HCT116 (cell line): ENCODE measurements around the gene IGSF9B. TPM values are rescaled to one million over a fixed set of nuclear protein-coding genes. Genes with fewer than 3 reads are reported as not detected.

Experiments
- ATAC-seq: fragments of 200-7000 bp; cut with Tn5 transposase; 2 replicates; pipeline ENCODE4 v1.9.1; 2020; ENCODE audit warnings: mild to moderate bottlenecking, moderate library complexity
- BruUV-seq: library from RNA; stranded (reverse); fragments of 400-500 nt; replicated peaks from 2 replicates; lab custom pipeline; 2021; lab: Mats Ljungman, UMichigan
- CTCF ChIA-PET: fragments of 300-600 bp; sonication (Branson Sonifier 250); formaldehyde crosslinking; loops from one replicate; lab custom pipeline; 2021; ENCODE audit warnings: antibody characterized with exemption; lab: Charles Lee
- POLR2A ChIA-PET: fragments of 300-600, 350-600 bp; sonication (Branson Sonifier 250); formaldehyde crosslinking; loops from one replicate; lab custom pipeline; 2021; ENCODE audit warnings: antibody characterized with exemption; lab: Charles Lee
- RAD21 ChIA-PET, 2 experiments: fragments of 300-600 bp; sonication (Branson Sonifier 250); formaldehyde crosslinking; loops; one replicate each; lab custom pipeline; 2023; ENCODE audit warnings: low total read pairs in 2 of 2; ENCODE audit not compliant: uncharacterized antibody in 2 of 2, unreplicated experiment in 2 of 2, low non-redundant PET in 1 of 2; lab: Charles Lee
- DNase-seq: peaks from one replicate; pipeline ENCODE4 v3.0.0-alpha.2; 2010; ENCODE audit warnings: low read depth, low spot score
- H2AFZ ChIP-seq: fragments of 200-600 bp; shearing (Covaris generic), sonication (generic); 2 replicates; pipeline ENCODE4 v1.6.1; 2017; ENCODE audit warnings: low read depth, mixed run types, mixed read lengths, antibody characterized with exemption, low read length; ENCODE audit not compliant: poor library complexity, severe bottlenecking
- H3K27ac ChIP-seq: 2 replicates; pipeline ENCODE4 v1.5.1; 2012; ENCODE audit warnings: low read depth, low read length
- H3K27me3 ChIP-seq: fragments of 200-600 bp; sonication (generic); 2 replicates; pipeline ENCODE4 v1.6.1; 2016; ENCODE audit warnings: mixed run types, low read length, mixed read lengths; ENCODE audit not compliant: insufficient read depth
- H3K36me3 ChIP-seq, 2 experiments: fragments of 200-500 bp in 1 of 2; fragments of 200-600 bp in 1 of 2; sonication (Bioruptor generic) in 1 of 2; sonication (generic) in 1 of 2; 2 replicates each; pipeline versions ENCODE4 v1.5.1 to v1.6.1; 2014 to 2016; ENCODE audit warnings: low read length in 2 of 2, inconsistent platforms in 1 of 2, mixed read lengths in 1 of 2, mixed run types in 1 of 2; ENCODE audit not compliant: insufficient read depth in 2 of 2, control insufficient read depth in 1 of 2
- H3K4me1 ChIP-seq, 2 experiments: fragments of 200-600 bp in 1 of 2; sonication (generic) in 1 of 2; 2 replicates each; pipeline versions ENCODE4 v1.5.1 to v1.6.1; 2012 to 2017; ENCODE audit warnings: low read length in 2 of 2, inconsistent platforms in 1 of 2, mild to moderate bottlenecking in 1 of 2, mixed read lengths in 1 of 2, mixed run types in 1 of 2, moderate library complexity in 1 of 2; ENCODE audit not compliant: insufficient read depth in 2 of 2, control insufficient read depth in 1 of 2
- H3K4me2 ChIP-seq: fragments of 200-600 bp; sonication (generic); 2 replicates; pipeline ENCODE4 v1.6.1; 2017; ENCODE audit warnings: mixed run types, low read length, mixed read lengths
- H3K4me3 ChIP-seq, 2 experiments: fragments of 200-600 bp in 1 of 2; sonication (generic) in 1 of 2; replicated peaks in 1 of 2; 2 replicates each; pipeline ENCODE4 v1.5.1; 2011 to 2016; ENCODE audit warnings: low read length in 2 of 2, control low read depth in 1 of 2, low read depth in 1 of 2, mild to moderate bottlenecking in 1 of 2, mixed read lengths in 1 of 2, mixed run types in 1 of 2
- H3K79me2 ChIP-seq: fragments of 200-600 bp; sonication (generic); 2 replicates; pipeline ENCODE4 v1.6.1; 2017; ENCODE audit warnings: mild to moderate bottlenecking, mixed run types, low read length, moderate library complexity, mixed read lengths; ENCODE audit not compliant: insufficient read depth
- H3K9ac ChIP-seq: fragments of 200-600 bp; sonication (generic); 2 replicates; pipeline ENCODE4 v1.6.1; 2016; ENCODE audit warnings: low read length, mixed read lengths
- H3K9me2 ChIP-seq: fragments of 200-600 bp; sonication (generic), shearing (Covaris generic); 2 replicates; pipeline ENCODE4 v1.6.1; 2017; ENCODE audit warnings: mixed run types, mild to moderate bottlenecking, moderate library complexity; ENCODE audit not compliant: insufficient read depth
- H3K9me3 ChIP-seq, 2 experiments: fragments of 200-500 bp in 1 of 2; fragments of 200-600 bp in 1 of 2; sonication (Bioruptor generic) in 1 of 2; sonication (generic) in 1 of 2; 2 replicates each; pipeline ENCODE4 v1.6.1; 2014 to 2017; ENCODE audit warnings: low read length in 2 of 2, mixed read lengths in 2 of 2, inconsistent platforms in 1 of 2, low read depth in 1 of 2, mild to moderate bottlenecking in 1 of 2, mixed run types in 1 of 2, moderate library complexity in 1 of 2; ENCODE audit not compliant: control insufficient read depth in 1 of 2, insufficient read depth in 1 of 2
- H4K20me1 ChIP-seq: fragments of 200-600 bp; sonication (generic), shearing (Covaris generic); 2 replicates; pipeline ENCODE4 v1.6.1; 2017; ENCODE audit warnings: mixed run types, mild to moderate bottlenecking, moderate library complexity; ENCODE audit not compliant: insufficient read depth
- ATF3 ChIP-seq: IDR thresholded peaks from 2 replicates; pipeline ENCODE4 v1.6.1; 2012
- ELF1 ChIP-seq: IDR thresholded peaks from 2 replicates; pipeline ENCODE4 v1.6.1; 2012; ENCODE audit warnings: low read depth, borderline replicate concordance
- EZH2phosphoT487 ChIP-seq: fragments of 200-600 bp; IDR thresholded peaks from 2 replicates; pipeline ENCODE4 v1.6.1; 2018; ENCODE audit warnings: antibody characterized with exemption, borderline replicate concordance
- JUND ChIP-seq: IDR thresholded peaks from 2 replicates; pipeline ENCODE4 v1.6.1; 2012
- MAX ChIP-seq: IDR thresholded peaks from 2 replicates; pipeline ENCODE4 v1.6.1; 2012
- POLR2AphosphoS5 ChIP-seq: IDR thresholded peaks from 2 replicates; pipeline ENCODE4 v1.6.1; 2011; ENCODE audit warnings: mild to moderate bottlenecking, low read depth, low read length, moderate library complexity
- RAD21 ChIP-seq: IDR thresholded peaks from 2 replicates; pipeline ENCODE4 v1.6.1; 2012; ENCODE audit warnings: low read depth, mild to moderate bottlenecking
- REST ChIP-seq: IDR thresholded peaks from 2 replicates; pipeline ENCODE4 v1.6.1; 2012; ENCODE audit warnings: low read depth
- SIN3A ChIP-seq: IDR thresholded peaks from 2 replicates; pipeline ENCODE4 v1.6.1; 2012; ENCODE audit warnings: low read depth
- SRF ChIP-seq: IDR thresholded peaks from 2 replicates; pipeline ENCODE4 v1.6.1; 2012; ENCODE audit warnings: low read depth
- ZFX ChIP-seq: fragments of 450-650 bp; IDR thresholded peaks from 2 replicates; pipeline ENCODE4 v1.6.1; 2017
- ZNF274 ChIP-seq: fragments of 200-500 bp; sonication (Bioruptor generic); IDR thresholded peaks from 2 replicates; pipeline ENCODE4 v1.6.1; 2014; ENCODE audit warnings: mild to moderate bottlenecking, low read depth, low read length, inconsistent platforms
- intact Hi-C: fragments of 100-400 bp; cut with micrococcal nuclease; formaldehyde crosslinking; loops from 2 replicates; pipeline ENCODE4 v1.10.0; 2022
- total RNA-seq: library from RNA; stranded (reverse); gene quantifications from one replicate; pipeline ENCODE4 v1.2.1, GENCODE V29; 2021; ENCODE audit not compliant: unreplicated experiment
- TF ChIP-seq, protein P1 (sequence below): IDR thresholded peaks from 2 replicates; pipeline ENCODE4 v1.6.1; 2011; ENCODE audit warnings: mild to moderate bottlenecking, low read length, moderate library complexity; ENCODE audit not compliant: insufficient replicate concordance; ENCODE audit errors: extremely low read depth
- TF ChIP-seq, protein P2 (sequence below), 3 experiments: fragments of 200-600 bp in 1 of 3; sonication (generic) in 1 of 3; IDR thresholded peaks in 2 of 3; conservative IDR thresholded peaks in 1 of 3; 2 replicates each; pipeline ENCODE4 v1.5.1; 2012 to 2017; ENCODE audit warnings: low read depth in 2 of 3, low read length in 2 of 3, antibody characterized with exemption in 1 of 3, borderline replicate concordance in 1 of 3, control low read depth in 1 of 3, mild to moderate bottlenecking in 1 of 3, mixed read lengths in 1 of 3, mixed run types in 1 of 3, moderate library complexity in 1 of 3; ENCODE audit not compliant: insufficient read depth in 1 of 3

IGSF9B gene
- total RNA-seq, 1 experiment from 2014 or later: 12.4 TPM

DNA sequence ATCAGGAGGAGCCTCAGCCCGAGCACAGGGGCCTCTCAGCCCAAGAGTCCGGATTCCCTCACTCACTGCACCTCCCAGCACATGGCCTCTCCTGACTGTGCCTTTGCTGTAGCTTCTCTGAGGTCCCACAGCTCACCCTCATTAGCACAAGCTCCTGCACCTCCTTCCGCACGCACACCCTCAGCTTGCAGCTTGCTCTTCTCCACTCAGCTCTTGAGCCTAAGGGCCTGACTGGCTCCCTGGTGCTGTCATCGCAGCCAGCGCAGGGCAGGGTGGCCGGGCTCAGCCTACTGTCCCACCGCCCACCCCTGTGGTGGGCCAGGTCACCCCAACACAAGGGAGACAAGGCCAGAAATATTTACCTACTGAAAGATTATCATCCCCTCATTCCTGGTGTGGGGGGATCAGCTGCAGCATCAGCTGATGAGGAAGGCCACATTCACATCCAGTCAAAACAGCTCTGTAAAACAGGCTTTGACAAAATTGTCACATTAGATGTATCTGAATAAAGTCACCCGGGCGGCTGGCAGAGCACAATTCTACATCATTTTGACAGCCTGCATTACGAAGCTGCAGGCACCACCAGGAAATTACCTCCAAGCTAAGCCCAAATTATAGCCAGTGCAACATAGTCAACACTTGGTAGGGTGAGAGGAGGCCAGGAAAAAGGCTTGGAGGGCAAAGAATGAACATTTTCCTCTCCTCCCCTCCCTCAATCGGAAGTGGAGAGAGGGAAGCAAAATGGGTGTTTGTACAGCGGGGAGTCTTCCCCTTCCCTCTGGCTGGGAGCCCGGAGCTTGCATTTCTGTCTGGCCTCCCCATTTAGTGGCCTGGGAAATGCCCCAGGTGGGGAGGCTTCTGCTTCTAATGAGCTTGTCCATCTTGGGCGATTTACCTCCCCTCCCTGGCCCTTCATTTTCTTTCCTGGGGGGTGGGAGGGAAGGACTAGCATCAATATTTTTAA lies 29.5 kb upstream of the IGSF9B start:
- TF ChIP-seq POLR2AphosphoS5 (no peak), SRF (no peak), REST (no peak), SIN3A (no peak), ATF3 (no peak), ZFX (no peak), ZNF274 (no peak), JUND (no peak), MAX (no peak), EZH2phosphoT487 (no peak), ELF1 (no peak), RAD21 (no peak)
- TF ChIP-seq, protein P1, sequence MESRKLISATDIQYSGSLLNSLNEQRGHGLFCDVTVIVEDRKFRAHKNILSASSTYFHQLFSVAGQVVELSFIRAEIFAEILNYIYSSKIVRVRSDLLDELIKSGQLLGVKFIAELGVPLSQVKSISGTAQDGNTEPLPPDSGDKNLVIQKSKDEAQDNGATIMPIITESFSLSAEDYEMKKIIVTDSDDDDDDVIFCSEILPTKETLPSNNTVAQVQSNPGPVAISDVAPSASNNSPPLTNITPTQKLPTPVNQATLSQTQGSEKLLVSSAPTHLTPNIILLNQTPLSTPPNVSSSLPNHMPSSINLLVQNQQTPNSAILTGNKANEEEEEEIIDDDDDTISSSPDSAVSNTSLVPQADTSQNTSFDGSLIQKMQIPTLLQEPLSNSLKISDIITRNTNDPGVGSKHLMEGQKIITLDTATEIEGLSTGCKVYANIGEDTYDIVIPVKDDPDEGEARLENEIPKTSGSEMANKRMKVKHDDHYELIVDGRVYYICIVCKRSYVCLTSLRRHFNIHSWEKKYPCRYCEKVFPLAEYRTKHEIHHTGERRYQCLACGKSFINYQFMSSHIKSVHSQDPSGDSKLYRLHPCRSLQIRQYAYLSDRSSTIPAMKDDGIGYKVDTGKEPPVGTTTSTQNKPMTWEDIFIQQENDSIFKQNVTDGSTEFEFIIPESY: no peak
- TF ChIP-seq, protein P2, sequence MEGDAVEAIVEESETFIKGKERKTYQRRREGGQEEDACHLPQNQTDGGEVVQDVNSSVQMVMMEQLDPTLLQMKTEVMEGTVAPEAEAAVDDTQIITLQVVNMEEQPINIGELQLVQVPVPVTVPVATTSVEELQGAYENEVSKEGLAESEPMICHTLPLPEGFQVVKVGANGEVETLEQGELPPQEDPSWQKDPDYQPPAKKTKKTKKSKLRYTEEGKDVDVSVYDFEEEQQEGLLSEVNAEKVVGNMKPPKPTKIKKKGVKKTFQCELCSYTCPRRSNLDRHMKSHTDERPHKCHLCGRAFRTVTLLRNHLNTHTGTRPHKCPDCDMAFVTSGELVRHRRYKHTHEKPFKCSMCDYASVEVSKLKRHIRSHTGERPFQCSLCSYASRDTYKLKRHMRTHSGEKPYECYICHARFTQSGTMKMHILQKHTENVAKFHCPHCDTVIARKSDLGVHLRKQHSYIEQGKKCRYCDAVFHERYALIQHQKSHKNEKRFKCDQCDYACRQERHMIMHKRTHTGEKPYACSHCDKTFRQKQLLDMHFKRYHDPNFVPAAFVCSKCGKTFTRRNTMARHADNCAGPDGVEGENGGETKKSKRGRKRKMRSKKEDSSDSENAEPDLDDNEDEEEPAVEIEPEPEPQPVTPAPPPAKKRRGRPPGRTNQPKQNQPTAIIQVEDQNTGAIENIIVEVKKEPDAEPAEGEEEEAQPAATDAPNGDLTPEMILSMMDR (IDR thresholded peaks at IDR 0.05 in 2 of 3, conservative IDR thresholded peaks at IDR 0.05 in 1 of 3; ENCODE audit: borderline replicate concordance in 1 of 3, insufficient read depth in 1 of 3, low read depth in 2 of 3, low read length in 2 of 3): no peak
- no peak for DNase-seq
- H3K4me1 ChIP-seq: no peaks in the 10 kb centered on the region
- POLR2A ChIA-PET: no interaction called here
- H3K27me3 ChIP-seq: peaks cover 15% of the 10 kb centered on the region; the same call in 1 of the 2 replicates
- no peak overlapping the region for H3K9ac ChIP-seq
- no peak for ATAC-seq
- no peaks in the 10 kb centered on the region for H3K9me3 ChIP-seq
- no peak overlapping the region for H3K27ac ChIP-seq
- CTCF ChIA-PET: no interaction called here
- BruUV-seq: no TSS peak
- RAD21 ChIA-PET: no interaction called here
- H3K36me3 ChIP-seq: no peaks in the 10 kb centered on the region
- no peak overlapping the region for H3K4me3 ChIP-seq
- no peaks in the 10 kb centered on the region for H3K9me2 ChIP-seq
- no peaks in the 10 kb centered on the region for H3K79me2 ChIP-seq
- H3K4me2 ChIP-seq: no peak overlapping the region
- intact Hi-C loops: no loop called here
- H4K20me1 ChIP-seq: no peaks in the 10 kb centered on the region
- no peak overlapping the region for H2AFZ ChIP-seq
